RWPE2 (cell line): Measurements from ENCODE around the gene ANKRD9.

ENCODE experiments used
- ATAC-seq: fragments of 200-7000 bp; cut with Tn5 transposase; 3 replicates; pipeline ENCODE4 v1.9.1; 2021; ENCODE audit warnings: low read depth
- DNase-seq: peaks from one replicate; pipeline ENCODE4 v3.0.0-alpha.2; 2020; ENCODE audit warnings: low spot score
- H3K27ac ChIP-seq: fragments of 450-650 bp; 2 replicates; pipeline ENCODE4 v1.5.1; 2017; ENCODE audit warnings: mild to moderate bottlenecking; ENCODE audit not compliant: poor library complexity, severe bottlenecking
- H3K27me3 ChIP-seq: fragments of 250-450 bp; sonication (Bioruptor Pico); 2 replicates; pipeline ENCODE4 v1.5.1; 2021; ENCODE audit warnings: mild to moderate bottlenecking, moderate library complexity; ENCODE audit not compliant: insufficient read depth, poor library complexity, severe bottlenecking
- H3K36me3 ChIP-seq: fragments of 250-450 bp; sonication (Bioruptor Pico); 2 replicates; pipeline ENCODE4 v1.5.1; 2020; ENCODE audit warnings: low read depth, mild to moderate bottlenecking, moderate library complexity
- H3K4me1 ChIP-seq: fragments of 250-450 bp; sonication (Bioruptor Pico); 2 replicates; pipeline ENCODE4 v1.5.1; 2021; ENCODE audit warnings: mild to moderate bottlenecking, moderate library complexity; ENCODE audit not compliant: insufficient read depth, poor library complexity, severe bottlenecking
- H3K4me3 ChIP-seq: fragments of 250-450 bp; sonication (Bioruptor Pico); 2 replicates; pipeline ENCODE4 v1.5.1; 2021; ENCODE audit warnings: mild to moderate bottlenecking, moderate library complexity; ENCODE audit not compliant: severe bottlenecking
- H3K9me3 ChIP-seq: fragments of 250-450 bp; sonication (Bioruptor Pico); 2 replicates; pipeline ENCODE4 v1.5.1; 2021; ENCODE audit warnings: mild to moderate bottlenecking, moderate library complexity; ENCODE audit not compliant: severe bottlenecking
- CTCF ChIP-seq: fragments of 450-650 bp; IDR thresholded peaks from one replicate; pipeline ENCODE4 v1.5.1; 2017; ENCODE audit warnings: mild to moderate bottlenecking, moderate library complexity; ENCODE audit not compliant: poor library complexity, severe bottlenecking

The ANKRD9 gene

GRCh38 chr14:102496331-102496691 is 13.3 kb downstream of the ANKRD9 start:
- TF ChIP-seq CTCF, result no peak
- DNase-seq (no peak), ATAC-seq (no peak)
- Histone ChIP-seq H3K9me3 (no peaks in the 10 kb centered on the region), H3K4me3 (no peak overlapping the region), H3K36me3 (no peaks in the 10 kb centered on the region), H3K27me3 (no peaks in the 10 kb centered on the region), H3K27ac (no peak overlapping the region), H3K4me1 (peaks cover 20% of the 10 kb centered on the region)

DNA sequence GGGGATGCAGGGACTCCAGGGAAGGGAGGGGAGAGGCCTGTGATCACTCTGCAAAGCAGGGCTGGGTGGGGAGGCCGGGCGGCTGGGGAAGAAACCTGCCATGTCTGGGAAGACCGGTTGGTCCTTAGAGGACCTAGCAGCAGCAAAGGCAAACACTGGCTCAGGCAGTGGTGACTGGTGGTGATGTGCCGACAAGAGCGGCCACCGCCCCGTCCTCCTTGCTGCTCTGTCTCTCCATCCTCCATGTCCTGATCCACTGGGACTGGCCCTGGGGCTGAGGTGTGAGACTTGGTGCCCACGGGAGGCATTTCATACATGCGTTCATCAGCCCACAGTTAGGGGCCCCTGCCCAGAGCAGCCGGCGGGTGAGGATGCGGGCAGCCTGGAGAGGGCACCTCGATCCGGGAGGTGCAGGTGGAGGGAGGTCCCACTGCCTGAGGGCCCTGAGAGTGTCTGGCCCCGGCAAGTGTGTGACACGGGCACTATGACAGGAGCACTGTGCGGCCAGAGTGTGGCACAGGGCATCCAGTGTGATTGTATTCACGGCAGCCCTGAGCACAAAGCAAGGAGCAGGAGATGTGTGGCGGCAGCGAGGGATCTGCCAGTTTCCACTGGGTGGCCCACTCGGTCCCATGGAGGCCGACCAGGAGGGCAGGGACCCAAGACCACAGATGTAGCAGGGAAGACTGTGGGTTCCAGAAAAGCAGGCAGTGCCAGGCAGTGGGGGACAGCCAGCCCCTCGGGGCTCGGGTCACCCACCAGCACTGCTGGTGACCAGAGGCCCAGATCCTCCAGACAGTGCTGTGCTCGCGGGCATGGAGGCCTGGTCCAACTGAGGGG is 13.9 kb downstream of the ANKRD9 start:
- Histone ChIP-seq H3K36me3 (no peaks in the 10 kb centered on the region), H3K4me1 (peaks cover 22% of the 10 kb centered on the region), H3K4me3 (no peak overlapping the region), H3K9me3 (no peaks in the 10 kb centered on the region), H3K27me3 (no peaks in the 10 kb centered on the region), H3K27ac (no peak overlapping the region)
- no peak for DNase-seq
- TF ChIP-seq CTCF, result no peak
- ATAC-seq, result no peak

GRCh38 chr14:102493585-102493984 is 16.0 kb downstream of the ANKRD9 start:
- H3K27ac ChIP-seq, result no peak overlapping the region
- H3K27me3 ChIP-seq, result no peaks in the 10 kb centered on the region
- H3K9me3 ChIP-seq, result no peaks in the 10 kb centered on the region
- H3K36me3 ChIP-seq, result no peaks in the 10 kb centered on the region
- no peak overlapping the region for H3K4me3 ChIP-seq
- DNase-seq, result no peak
- peaks cover 16% of the 10 kb centered on the region for H3K4me1 ChIP-seq
- no peak for TF ChIP-seq CTCF
- no peak for ATAC-seq

GRCh38 chr14:102493096-102493495 is 16.5 kb downstream of the ANKRD9 start:
- Histone ChIP-seq H3K27ac (no peak overlapping the region), H3K4me1 (peaks cover 16% of the 10 kb centered on the region)
- no peak for DNase-seq

More at GRCh38 chr14:102493096-102493495, 16.5 kb downstream of the ANKRD9 start:
- no peaks in the 10 kb centered on the region for H3K9me3 ChIP-seq
- H3K4me3 ChIP-seq, result no peak overlapping the region
- no peaks in the 10 kb centered on the region for H3K27me3 ChIP-seq
- no peak for ATAC-seq
- no peaks in the 10 kb centered on the region for H3K36me3 ChIP-seq
- no peak for TF ChIP-seq CTCF
